Measurements from ENCODE around the gene RAB1B. TPM values are rescaled to one million over a fixed set of nuclear protein-coding genes. Genes with fewer than 3 reads are reported as not detected.
"Not testable (repeated sequence)": the region's sequence is repeated elsewhere in the genome, so short reads cannot be mapped to it uniquely, and the experiment has no call there.

Gene RAB1B
- total RNA-seq, 1 experiment from 2014 or later: 148 TPM

DNA sequence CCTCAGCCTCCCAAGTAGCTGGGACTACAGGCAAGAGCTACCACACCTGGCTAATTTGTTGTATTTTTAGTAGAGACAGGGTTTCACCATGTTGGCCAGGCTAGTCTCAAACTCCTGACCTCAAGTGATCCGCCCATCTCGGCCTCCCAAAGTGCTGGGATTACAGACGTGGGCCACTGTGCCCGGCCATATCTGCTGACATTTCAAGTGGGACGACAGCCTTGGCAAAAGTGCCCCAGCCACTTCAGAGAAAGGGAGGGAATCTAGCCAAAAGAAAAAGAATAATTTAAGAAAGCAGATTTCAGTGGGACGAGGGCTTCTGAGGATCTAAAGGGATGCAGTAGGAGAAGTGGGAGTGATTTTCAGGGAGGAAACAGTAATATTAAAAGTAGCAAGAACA lies 15.4 kb upstream of the RAB1B start:
- H3K4me1 ChIP-seq (ENCODE audit: control insufficient read depth in 1 of 2, insufficient read depth in 2 of 2, low read length in 2 of 2); H3K4me3 ChIP-seq (replicated peaks in 1 of 2; ENCODE audit: low read depth in 1 of 2, low read length in 2 of 2); BruUV-seq (replicated peaks); ATAC-seq; H2AFZ ChIP-seq (ENCODE audit: low read depth, low read length, poor library complexity, severe bottlenecking); CTCF ChIA-PET; DNase-seq (ENCODE audit: low read depth, low spot score); H3K9ac ChIP-seq (ENCODE audit: low read length); H3K36me3 ChIP-seq (ENCODE audit: control insufficient read depth in 1 of 2, insufficient read depth in 2 of 2, low read length in 2 of 2); H3K27me3 ChIP-seq (ENCODE audit: insufficient read depth, low read length); H3K9me2 ChIP-seq (ENCODE audit: insufficient read depth); POLR2A ChIA-PET; H3K4me2 ChIP-seq (ENCODE audit: low read length); RAD21 ChIA-PET (ENCODE audit: low non-redundant PET in 1 of 2, low total read pairs in 2 of 2, uncharacterized antibody in 2 of 2, unreplicated experiment in 2 of 2); H3K79me2 ChIP-seq (ENCODE audit: insufficient read depth, low read length); H3K27ac ChIP-seq (ENCODE audit: low read depth, low read length); H3K9me3 ChIP-seq (ENCODE audit: control insufficient read depth in 1 of 2, insufficient read depth in 1 of 2, low read depth in 1 of 2, low read length in 2 of 2); H4K20me1 ChIP-seq (ENCODE audit: insufficient read depth); intact Hi-C loops (cut with micrococcal nuclease): not testable (repeated sequence)

DNA sequence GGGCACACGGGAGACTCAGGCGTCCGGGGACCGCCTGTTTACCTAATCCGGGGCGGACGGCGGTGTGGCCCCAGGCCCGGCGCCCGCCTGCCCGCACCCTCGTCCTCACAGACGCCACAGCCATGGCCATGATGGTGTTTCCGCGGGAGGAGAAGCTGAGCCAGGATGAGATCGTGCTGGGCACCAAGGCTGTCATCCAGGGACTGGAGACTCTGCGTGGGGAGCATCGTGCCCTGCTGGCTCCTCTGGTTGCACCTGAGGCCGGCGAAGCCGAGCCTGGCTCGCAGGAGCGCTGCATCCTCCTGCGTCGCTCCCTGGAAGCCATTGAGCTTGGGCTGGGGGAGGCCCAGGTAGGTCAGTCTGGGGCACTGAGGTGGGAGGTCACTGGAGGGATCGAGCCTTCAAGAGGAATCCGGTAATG lies 10.0 kb upstream of the RAB1B start:
- Histone ChIP-seq H3K27ac (ENCODE audit: low read depth, low read length) (peak overlapping the region; percentile 68), H3K27me3 (ENCODE audit: insufficient read depth, low read length) (no peaks in the 10 kb centered on the region), H3K4me3 (replicated peaks in 1 of 2; ENCODE audit: low read depth in 1 of 2, low read length in 2 of 2) (peak overlapping the region; percentile 94), H3K4me1 (ENCODE audit: control insufficient read depth in 1 of 2, insufficient read depth in 2 of 2, low read length in 2 of 2) (peaks cover 10 to 20% of the 10 kb centered on the region in 2 experiments), H3K36me3 (ENCODE audit: control insufficient read depth in 1 of 2, insufficient read depth in 2 of 2, low read length in 2 of 2) (peaks cover 6 to 8% of the 10 kb centered on the region in 2 experiments; a peak in 3 of 4 replicates), H3K4me2 (ENCODE audit: low read length) (peak overlapping the region; percentile 100), H3K9ac (ENCODE audit: low read length) (peak overlapping the region; percentile 88), H2AFZ (ENCODE audit: low read depth, low read length, poor library complexity, severe bottlenecking) (no peak overlapping the region), H3K79me2 (ENCODE audit: insufficient read depth, low read length) (peaks cover 20% of the 10 kb centered on the region; the same call in 1 of the 2 replicates), H3K9me2 (ENCODE audit: insufficient read depth) (no peaks in the 10 kb centered on the region), H3K9me3 (ENCODE audit: control insufficient read depth in 1 of 2, insufficient read depth in 1 of 2, low read depth in 1 of 2, low read length in 2 of 2) (no peaks in the 10 kb centered on the region), H4K20me1 (ENCODE audit: insufficient read depth) (no peaks in the 10 kb centered on the region)
- RAD21 ChIA-PET (ENCODE audit: low non-redundant PET in 1 of 2, low total read pairs in 2 of 2, uncharacterized antibody in 2 of 2, unreplicated experiment in 2 of 2): interaction anchor here in 1 of 2 experiments (0.6 kb wide), 1 partner anchor 31 kb away, joined by 3 read pairs; the partner anchor contains the start of gene YIF1A
- BruUV-seq (replicated peaks): no TSS peak
- no peak for DNase-seq (ENCODE audit: low read depth, low spot score)
- CTCF ChIA-PET: interaction anchor here (0.6 to 1.4 kb wide), 3 partner anchors 24 to 54 kb away, joined by 3 to 4 read pairs (median 3); no protein-coding TSS in a partner anchor
- intact Hi-C loops (cut with micrococcal nuclease): loop anchor here (2.0 kb wide), 1 partner anchor 36 kb away; no protein-coding TSS in a partner anchor
- POLR2A ChIA-PET: interaction anchor here (0.6 to 0.8 kb wide), 2 partner anchors 31 to 208 kb away, joined by 3 read pairs; partner anchors contain the start of gene YIF1A
- TF ChIP-seq JUND (IDR thresholded peaks at IDR 0.05): no peak
- TF ChIP-seq SRF (IDR thresholded peaks at IDR 0.05; ENCODE audit: low read depth): no peak
- no peak for TF ChIP-seq ZNF274 (IDR thresholded peaks at IDR 0.05; ENCODE audit: low read depth, low read length)
- TF ChIP-seq RAD21 (IDR thresholded peaks at IDR 0.05; ENCODE audit: low read depth): no peak
- TF ChIP-seq, protein P1, sequence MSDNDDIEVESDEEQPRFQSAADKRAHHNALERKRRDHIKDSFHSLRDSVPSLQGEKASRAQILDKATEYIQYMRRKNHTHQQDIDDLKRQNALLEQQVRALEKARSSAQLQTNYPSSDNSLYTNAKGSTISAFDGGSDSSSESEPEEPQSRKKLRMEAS (IDR thresholded peaks at IDR 0.05): no peak
- no peak for TF ChIP-seq ELF1 (IDR thresholded peaks at IDR 0.05; ENCODE audit: borderline replicate concordance, low read depth)
- TF ChIP-seq POLR2AphosphoS5 (IDR thresholded peaks at IDR 0.05; ENCODE audit: low read depth, low read length): no peak
- TF ChIP-seq CEBPB (IDR thresholded peaks at IDR 0.05; ENCODE audit: low read depth): no peak
- no peak for TF ChIP-seq YY1 (IDR thresholded peaks at IDR 0.05; ENCODE audit: extremely low read depth, insufficient replicate concordance, low read depth, low read length)
- TF ChIP-seq, protein P2, sequence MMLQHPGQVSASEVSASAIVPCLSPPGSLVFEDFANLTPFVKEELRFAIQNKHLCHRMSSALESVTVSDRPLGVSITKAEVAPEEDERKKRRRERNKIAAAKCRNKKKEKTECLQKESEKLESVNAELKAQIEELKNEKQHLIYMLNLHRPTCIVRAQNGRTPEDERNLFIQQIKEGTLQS (IDR thresholded peaks at IDR 0.05): no peak
- TF ChIP-seq EZH2phosphoT487 (IDR thresholded peaks at IDR 0.05; ENCODE audit: borderline replicate concordance): no peak
- peak; percentile 10 for ATAC-seq
